Embryonic facial prominence (tissue), 1 donor: Measurements from ENCODE around the gene F5.

ENCODE experiments used
- DNase-seq: peaks from one replicate; pipeline ENCODE4 v3.0.0-alpha.2; 2016; ENCODE audit errors: extremely low spot score

The F5 gene

DNA sequence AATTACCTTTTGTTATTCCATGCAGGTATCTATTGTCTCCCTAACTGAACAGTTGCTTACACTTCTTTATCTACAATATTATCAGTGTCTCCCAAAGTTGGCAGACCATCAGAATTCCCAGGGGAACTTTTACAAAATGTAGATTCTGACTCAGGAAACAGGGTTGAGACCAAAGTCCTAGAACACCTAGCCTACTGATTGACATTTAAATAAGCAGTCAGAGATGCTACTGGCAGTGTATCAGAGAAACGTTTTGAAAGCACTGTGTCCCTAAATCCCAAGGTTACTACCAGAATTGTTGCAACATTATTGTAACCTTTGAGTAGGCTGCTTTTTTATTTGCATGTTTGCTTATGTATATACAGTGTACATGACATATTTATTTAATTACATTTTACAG lies 1.8 kb upstream of the F5 start:
- DNase-seq = no peak

DNA sequence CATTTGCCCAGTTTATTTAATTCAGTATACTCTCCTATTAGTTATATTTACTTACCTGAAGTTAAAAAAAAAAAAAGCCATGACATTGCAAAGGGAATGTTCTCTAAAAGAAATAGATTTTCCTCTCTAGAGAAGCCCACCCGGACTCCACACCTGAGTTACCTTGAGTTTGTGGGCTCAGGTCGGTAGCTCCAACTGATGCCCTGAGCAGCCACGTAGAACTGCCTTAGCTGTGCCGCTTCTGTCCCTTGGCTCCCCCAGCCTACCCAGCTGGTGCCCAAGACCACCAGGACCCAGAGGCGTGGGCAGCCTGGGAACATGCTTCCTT lies 250 bp downstream of the F5 start:
- no peak for DNase-seq

DNA sequence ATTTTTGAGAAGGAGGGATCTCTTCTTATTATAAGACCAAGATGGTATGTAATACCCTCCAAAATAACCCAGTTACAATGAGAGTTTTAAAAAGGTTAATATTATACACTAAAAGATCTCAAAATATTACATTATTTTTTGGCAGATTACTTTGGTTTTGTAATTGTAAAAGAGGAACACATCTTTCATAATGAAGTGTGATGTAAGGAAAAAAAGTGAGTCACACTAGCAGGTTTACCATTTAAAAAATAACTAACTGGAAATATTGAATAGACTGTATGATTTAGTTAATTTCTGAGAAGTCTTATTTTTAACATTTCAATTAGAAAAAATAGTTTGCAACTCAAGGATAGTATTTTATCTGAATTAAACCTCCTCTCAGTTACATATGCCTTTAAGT lies 1.1 kb downstream of the F5 start:
- no peak for DNase-seq

DNA sequence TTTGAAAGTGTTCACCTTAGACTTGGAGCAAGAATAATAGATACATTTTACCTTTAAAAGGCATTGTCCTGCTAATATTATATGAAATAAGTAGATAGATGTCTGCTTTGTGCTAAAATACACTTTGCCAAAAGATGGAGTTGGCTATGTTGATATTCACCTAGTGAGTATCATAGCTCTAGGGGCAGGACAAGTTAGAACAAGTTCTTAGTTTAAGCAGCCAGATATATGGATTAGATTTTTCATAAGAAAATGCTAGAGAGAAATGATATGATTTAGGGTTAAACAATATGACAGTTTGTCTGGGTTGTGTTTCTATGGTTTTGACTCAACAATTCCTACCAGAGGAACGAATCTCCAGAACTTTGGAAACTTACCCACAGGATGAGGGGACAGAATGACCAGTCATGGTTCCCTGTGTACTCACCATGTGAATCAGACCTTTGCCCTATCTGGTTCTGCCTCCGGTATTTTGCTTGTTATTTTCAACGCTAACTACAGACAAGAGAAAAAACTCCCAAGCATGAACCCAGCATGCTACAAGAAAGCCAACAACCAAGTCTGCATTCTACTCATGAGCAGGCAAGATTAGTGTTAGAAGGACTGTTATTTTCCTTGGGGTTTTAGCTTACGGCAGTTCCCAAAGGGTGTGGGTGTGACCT lies 1.7 kb downstream of the F5 start:
- DNase-seq = no peak

DNA sequence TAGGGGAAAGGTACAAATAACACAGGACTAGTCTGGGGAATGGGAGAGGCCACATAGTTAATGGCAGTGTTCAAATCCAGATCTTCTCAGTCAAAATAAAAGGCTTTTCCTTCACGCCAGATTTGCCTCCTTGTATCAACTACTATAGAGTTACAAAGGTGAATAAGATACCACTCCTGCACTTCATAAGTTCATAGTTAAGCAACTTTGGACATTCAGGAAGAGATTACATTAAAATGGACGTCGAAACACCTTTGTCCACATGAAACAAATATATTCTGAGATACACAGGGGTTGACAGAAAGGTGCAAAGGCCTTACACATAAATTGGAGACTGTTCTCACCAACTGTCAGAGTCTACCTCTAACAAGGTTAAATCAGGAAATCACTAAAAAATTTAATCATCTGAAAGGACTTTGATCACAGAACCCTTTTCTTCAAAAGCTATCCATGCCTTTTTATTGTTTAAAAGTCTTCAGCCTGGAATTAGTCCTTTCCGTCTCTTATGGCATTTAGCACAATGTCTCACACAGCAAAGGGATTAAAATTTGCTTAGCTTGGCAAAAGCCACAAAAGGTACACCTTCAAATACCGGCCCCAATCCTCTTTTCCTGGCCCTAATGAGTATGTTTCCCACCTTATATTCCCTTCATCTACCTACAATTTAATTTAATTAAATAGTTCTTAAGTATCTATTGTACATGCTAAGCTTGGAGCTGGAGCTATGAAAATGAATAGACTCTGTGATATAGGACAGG lies 8.1 kb downstream of the F5 start:
- no peak for DNase-seq

DNA sequence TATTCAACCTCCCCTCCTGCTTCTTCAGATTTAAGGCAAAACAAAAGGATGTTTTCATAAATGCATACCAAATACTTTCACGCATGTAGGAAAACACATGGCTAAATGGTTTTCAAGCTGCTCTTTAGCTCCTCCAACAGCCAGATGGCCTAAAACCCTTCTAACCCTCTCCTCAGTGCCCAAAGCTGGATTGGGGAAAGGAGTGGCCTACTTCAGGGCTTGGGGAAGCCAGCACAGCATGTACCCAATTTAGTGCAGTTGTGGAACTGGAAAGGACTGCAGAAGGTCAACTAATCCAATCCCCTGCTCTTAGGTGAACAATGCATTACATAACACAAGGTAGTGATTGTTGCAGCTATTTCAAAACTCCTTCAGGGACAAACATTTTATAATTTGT lies 9.3 kb downstream of the F5 start:
- DNase-seq = no peak

DNA sequence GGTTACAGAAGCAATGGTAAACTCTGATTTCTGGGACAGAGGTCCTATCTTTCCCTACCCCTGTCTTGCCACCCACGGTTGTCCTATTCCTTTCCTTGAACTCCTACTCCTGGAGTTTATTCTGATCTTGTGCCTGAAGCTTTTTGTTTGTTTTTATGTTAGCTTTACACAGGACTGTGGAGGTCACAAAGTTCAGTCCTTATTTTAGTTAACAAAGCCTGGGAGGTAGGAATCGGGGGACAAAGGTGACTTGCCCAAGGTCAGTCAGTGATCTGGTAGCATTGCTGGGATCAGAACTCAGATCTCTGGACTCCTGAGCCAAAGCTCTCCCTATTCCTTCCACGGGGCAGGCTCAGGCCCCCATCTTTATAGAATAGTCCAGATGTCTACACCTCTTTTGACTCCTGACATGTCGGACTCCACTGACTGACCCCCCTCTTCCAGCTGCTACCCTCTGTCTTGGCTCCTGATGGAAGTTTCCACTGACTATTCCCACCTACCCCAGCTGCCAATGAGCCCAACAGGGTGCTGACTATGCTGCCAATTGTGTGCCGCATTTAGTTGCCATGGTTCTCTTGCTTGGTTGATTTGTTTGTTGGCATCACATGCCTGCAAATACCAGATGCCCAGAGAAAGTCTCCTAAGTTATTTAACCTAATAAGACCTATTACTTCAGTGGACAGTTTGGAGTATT lies 9.9 kb downstream of the F5 start:
- no peak for DNase-seq

DNA sequence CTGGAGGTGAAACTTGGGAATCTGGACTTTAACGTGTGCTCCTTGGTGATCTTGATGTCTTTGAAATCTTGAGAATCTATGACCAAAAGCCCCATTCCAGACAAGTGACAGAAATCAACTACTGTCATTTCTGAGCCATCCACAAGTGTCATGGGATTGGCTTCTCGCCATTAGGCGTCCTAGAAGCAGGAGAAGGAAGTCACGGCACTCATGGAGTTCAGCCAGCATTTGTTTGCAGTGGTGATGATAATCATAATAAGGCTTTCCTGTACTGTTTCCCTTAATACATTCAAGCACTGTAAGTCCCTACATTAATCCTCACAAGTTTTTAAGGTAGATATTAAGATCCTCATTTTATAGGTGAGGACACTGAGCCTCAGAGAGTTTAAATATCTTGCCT lies 11.9 kb downstream of the F5 start:
- no peak for DNase-seq

DNA sequence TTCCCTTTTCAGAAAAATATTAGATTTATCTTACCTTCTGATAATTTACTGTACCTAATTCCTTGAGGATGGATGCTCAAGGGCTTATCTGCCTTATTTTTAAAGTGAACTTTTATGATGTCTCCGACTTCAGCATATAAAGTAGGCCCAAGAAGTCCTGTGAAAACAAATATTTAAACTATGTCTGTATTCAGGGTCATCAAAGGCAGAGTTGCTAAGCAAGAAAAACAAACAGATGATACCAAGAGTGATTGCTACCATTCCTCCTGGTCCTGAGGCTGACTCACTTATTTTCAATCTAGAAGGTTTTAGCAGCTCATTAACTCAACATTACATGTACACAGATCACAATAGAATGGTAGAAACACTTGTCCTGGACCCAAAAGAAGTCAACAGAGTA lies 14.1 kb downstream of the F5 start:
- DNase-seq = no peak

DNA sequence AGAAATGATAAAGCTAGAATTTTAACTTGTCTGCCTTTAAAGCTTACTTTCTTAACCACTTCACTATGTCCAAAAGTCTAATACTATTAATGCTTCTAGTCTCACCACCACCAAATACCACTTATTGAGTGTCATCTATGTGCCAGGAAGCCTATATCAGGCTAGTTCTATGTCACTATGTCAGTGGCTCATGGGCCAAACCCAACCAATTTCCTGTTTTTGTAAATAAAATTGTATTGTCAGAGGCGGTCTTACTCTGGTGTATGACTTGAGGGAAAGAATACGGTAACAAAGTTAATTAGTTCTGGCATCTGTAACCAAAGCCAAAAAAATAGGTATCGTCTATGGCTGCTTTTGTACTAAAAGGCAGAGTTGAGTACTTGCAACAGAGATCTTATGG lies 14.8 kb downstream of the F5 start:
- DNase-seq = no peak

DNA sequence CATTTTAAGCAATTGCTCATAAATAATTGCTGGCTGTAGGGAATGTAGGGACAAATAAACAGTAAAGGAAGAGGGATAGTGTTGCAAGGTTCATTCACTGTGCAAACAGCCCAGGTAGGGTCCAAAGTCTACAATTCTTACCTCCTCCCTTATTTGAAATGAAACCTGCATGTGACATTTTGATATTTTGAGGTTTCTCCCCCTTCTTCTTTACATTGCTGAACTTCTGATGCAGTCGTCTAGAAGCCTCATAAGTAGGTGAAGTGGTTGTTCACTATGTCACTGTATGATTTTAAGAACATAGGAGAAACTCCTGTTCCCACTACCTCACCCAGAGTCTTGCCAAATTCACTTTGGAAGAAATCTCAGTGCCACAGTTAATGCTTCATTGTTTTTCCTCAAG lies 16.1 kb downstream of the F5 start:
- no peak for DNase-seq

DNA sequence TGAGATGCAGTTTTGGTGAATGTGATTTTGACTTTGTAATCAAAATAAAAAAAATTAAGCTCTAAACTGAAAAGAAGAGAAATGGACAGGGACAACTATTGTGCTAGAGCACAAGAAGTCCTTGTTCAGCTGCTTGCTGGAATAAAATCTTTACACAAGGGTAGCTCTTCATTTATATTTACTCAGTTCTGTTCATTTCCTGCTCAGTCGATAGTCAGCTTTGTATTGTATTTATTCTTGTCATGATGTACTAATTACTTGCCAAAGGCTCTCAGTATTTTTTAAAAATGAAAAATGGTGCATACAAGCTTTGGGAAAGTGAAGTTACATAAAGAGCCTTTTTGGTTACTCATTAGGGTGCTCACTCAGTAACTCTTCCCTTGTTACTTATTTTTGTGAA lies 17.8 kb downstream of the F5 start:
- no peak for DNase-seq

DNA sequence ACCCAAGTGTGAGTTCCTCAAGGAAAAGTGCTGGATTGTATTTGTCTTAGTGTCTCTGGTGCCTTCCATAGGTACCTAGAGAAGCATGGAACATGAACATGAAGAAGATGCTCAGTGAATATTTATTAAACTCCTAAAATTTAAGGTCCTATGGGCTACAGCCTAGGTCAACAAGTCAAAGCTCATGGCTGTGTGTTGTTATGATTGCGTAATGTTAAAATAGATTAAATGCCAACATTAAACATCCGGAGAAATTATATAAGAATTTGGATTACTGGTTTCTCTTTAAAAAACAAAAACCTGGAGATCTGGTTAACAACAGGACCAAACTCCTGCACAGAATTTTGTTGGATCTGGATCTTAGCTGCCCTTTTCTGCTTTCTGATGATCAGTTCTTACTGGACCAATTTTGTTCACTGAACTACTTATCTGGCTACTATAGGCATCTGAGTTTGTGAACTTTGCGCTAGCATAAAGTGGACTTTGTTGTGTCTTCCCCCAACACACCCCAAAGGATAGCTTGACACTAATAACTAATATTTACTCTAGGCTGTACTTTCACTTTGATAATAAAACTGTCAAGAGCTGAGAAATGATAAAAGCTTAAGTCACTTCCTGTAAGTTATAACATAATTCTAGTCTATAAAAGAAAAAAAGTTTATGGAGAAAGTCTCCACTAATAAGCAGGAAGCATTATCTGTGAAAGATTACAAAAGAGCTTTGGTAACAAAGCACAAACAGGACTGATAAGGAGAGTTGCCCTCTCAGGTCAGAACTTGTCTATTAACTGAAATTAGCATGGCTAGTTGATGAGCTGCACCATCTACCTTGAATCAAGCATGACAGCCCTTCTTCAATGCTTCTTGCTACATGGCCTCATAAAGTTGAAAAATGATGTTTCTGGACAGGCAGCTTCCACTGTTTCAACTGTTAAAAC lies 20.7 kb downstream of the F5 start:
- DNase-seq = no peak

DNA sequence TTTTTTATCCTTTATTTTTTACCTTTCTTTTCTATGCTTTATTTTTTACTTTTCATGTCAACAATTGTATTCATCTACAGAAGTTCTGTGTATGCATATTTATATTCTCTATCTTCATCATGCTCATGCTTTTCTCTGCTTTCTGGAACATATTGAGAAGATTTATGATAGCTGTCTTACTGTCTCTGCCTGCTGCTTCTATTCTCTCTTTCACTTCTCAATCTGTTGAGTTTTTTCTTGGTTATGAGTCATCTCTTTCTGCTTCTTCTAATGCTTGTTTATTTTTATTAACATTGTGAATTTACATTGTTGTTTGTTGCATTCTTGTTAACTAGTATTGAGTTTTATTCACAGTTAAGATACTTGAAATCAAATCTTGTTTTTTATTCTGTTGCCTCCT lies 22.6 kb downstream of the F5 start:
- no peak for DNase-seq

DNA sequence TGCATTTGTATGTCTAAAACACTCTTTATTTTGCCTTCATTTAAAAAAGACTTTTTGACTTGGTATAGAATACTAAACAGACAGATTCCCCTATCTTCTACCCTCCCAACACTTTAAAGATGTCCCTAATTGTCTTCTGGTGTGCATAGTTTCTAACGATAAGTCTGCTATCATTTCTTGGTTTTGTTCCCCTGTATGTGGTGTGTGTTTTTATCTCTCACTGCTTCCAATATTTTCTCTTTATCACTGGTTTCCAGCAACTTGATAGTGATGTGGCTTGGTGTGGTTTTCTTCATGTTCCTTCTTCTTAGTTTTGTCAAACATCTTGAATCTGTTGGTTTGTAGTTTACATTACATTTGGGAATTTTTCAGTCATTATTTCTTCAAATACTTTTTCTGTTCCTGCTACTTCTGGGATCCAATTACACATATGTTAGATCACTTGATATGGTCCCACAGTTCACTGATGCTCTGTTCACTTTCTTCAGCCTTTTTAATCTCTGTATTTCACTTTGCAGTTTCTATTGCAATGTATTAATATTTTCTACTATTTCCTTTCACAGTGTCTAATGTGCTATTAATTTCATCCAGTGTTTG lies 23.2 kb downstream of the F5 start:
- no peak for DNase-seq

DNA sequence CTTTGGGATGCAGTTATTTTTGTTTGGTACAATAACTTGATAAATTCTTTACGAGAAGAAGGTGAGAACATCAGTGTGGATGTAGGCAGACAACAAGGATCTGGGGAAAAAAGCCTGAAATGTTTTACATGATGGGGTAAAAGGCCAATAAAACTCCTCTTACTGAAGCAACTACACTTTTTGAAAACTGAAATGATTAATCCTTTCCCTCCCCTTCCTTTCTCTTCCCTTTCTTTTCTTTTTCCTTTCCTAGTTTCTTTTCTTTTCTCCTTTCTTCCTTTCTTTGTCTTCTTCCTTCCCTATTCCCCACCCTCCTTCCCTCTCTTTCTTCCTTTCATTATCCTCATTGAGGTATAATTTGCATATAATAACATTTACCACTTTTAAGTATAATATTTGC lies 24.6 kb downstream of the F5 start:
- DNase-seq = no peak

DNA sequence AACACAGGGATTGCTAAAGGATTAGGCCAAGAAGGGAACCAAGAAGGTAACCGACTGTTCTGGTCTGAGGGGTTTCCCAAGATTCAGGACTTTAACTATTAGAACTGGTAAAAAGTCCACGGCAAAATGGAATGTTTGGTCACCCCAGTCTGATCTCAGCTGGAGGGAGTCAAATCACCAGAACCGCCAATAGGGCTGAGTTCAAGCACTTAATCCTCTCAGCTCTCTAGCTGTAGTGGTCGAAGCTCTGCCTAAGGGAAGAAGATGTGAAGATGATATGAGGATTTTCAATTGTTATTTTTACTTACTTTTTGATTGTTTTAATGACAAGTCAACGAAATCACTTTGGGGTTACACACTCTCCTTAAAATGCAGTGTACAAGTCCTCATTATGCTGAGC lies 29.1 kb downstream of the F5 start:
- DNase-seq = no peak

DNA sequence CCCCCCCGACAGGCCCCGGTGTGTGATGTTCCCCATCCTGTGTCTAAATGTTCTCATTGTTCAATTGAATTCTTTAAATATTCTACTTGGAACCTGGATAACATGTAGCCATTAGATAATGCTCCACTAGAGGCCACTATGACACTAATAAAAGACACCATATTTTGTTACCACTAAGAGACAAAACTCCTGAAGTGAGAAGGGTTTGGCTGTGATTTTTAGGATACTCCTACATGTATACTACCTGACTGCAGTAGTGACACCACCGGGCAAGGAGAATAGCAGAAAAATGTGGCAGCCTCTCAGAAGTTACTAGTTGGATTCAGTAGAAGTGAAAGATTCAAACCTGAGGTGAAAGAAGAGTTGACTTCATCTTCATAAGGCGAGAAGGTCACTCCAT lies 36.0 kb downstream of the F5 start:
- DNase-seq = peak; percentile 27

DNA sequence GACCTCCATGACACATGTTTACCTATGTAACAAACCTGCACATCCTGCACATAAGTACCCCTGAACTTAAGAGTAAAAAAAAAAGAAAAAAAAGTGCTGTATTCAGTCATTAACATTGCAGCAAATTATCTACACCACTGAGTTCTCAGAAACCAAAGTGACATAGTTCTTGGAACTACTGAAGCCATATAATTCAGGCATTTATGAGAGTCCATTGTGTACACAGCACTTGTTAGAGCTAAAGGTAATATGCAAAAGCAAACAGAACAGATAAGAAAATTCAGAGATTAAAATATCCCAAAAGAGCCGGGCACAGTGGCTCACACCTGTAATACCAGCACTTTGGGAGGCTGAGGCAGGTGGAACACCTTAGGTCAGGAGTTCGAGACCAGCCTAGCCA lies 38.0 kb downstream of the F5 start:
- DNase-seq = no peak

DNA sequence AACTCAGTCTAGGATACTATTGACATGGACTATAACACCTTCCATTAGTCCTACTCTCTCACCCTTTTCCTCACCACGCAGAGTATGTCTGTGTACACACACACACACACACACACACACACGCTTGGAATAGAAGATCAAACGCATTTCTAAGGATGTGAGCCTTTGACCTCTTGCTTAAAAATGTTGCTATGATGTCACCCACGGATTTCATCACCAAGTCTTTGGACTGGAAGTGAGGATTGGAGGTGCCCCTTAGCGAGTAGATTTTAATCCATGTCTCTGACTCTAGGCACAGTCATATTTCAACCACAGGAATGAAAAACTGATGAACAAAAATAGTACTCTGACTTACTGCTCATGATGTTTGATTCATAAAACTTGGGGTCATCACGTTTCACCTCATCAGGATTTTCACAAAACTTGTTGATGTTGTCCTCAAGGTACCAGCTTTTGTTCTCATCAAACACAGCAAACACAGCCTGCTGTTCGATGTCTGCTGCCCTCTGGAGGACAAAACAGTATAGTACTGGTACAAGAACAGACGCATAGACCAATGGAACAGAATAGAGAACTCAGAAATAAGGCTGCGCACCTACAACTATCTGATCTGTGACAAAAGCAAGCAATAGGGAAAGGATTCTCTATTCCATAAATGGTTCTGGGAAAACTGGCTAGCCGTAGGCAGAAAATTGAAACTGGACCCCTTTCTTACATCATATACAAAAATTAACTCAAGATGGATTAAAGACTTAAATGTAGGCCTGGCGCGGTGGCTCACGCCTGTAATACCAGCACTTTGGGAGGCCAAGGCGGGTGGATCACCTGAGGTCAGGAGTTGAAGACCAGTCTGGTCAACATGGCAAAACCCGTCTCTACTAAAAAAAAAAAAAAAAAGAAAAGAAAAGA lies 39.9 kb downstream of the F5 start:
- DNase-seq = peak; percentile 19

DNA sequence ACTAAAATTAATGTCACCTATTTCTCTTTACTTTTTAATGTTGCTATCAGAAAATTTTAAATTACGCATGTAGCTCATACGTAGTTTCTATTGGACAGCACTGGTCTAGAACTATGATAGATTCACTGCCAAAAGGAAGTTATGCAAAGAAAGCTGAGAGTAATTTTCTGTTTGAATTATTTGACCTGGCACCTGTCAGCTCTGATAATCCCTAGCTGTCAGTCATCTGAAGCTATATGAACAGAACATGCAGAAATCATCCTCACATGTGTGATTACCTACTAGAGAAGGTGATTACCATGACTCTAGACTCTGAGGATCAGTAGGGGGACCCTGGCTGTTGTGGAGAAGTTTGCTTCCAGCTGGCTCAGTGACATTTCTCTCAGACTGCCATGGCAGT lies 40.8 kb downstream of the F5 start:
- no peak for DNase-seq
